H1 (cell line): Measurements from ENCODE around the gene SEL1L2. TPM values are rescaled to one million over a fixed set of nuclear protein-coding genes. Genes with fewer than 3 reads are reported as not detected.

ENCODE experiments used
- CTCF ChIA-PET: fragments of 300-600 bp; sonication (Branson Sonifier 250); formaldehyde crosslinking; loops from one replicate; lab custom pipeline; 2021; ENCODE audit not compliant: partially characterized antibody; lab: Charles Lee
- POLR2A ChIA-PET: fragments of 300-600 bp; sonication (Branson Sonifier 250); formaldehyde crosslinking; loops from one replicate; lab custom pipeline; 2021; ENCODE audit warnings: inconsistent platforms; ENCODE audit not compliant: partially characterized antibody; lab: Charles Lee
- DNase-seq, 2 experiments: peaks; one replicate each; pipeline versions ENCODE4 v3.0.0 to v3.0.0-alpha.2; 2010 to 2022; ENCODE audit warnings: low spot score in 2 of 2, low read depth in 1 of 2, mixed read lengths in 1 of 2
- FAIRE-seq: peaks from 2 replicates; lab custom pipeline; 2011; peaks lifted over from hg19 to GRCh38; lab: Jason Lieb, UNC
- H2AFZ ChIP-seq: 2 replicates; pipeline ENCODE4 v1.8.1; 2012; ENCODE audit warnings: low read length, inconsistent platforms
- H2AK5ac ChIP-seq: 2 replicates; pipeline ENCODE4 v1.6.1; 2013; ENCODE audit warnings: low read depth, low read length
- H2BK120ac ChIP-seq: replicated peaks from 2 replicates; pipeline ENCODE3; 2013; ENCODE audit warnings: low read depth, low read length, inconsistent platforms
- H2BK12ac ChIP-seq: 2 replicates; pipeline ENCODE4 v1.6.1; 2013; ENCODE audit warnings: low read depth, low read length
- H2BK15ac ChIP-seq: 2 replicates; pipeline ENCODE4 v1.6.1; 2013; ENCODE audit warnings: low read length
- H2BK20ac ChIP-seq: 2 replicates; pipeline ENCODE4 v1.6.1; 2013; ENCODE audit warnings: low read length
- H2BK5ac ChIP-seq: 2 replicates; pipeline ENCODE4 v1.6.1; 2013; ENCODE audit warnings: low read depth, low read length
- H3K14ac ChIP-seq: 2 replicates; pipeline ENCODE4 v1.6.1; 2013; ENCODE audit warnings: inconsistent platforms; ENCODE audit not compliant: insufficient read length
- H3K18ac ChIP-seq: 2 replicates; pipeline ENCODE4 v1.6.1; 2013; ENCODE audit warnings: low read length; ENCODE audit errors: extremely low read depth
- H3K23ac ChIP-seq: 2 replicates; pipeline ENCODE4 v1.6.1; 2013; ENCODE audit warnings: inconsistent platforms; ENCODE audit not compliant: insufficient read length
- H3K23me2 ChIP-seq: 2 replicates; pipeline ENCODE4 v1.6.1; 2013; ENCODE audit warnings: low read depth, low read length
- H3K27ac ChIP-seq: 2 replicates; pipeline ENCODE4 v1.6.1; 2011; ENCODE audit warnings: low read depth, low read length, inconsistent platforms
- H3K27me3 ChIP-seq, 4 experiments: replicated peaks in 1 of 4; 1 replicate in 1 of 4; 2 replicates in 3 of 4; pipeline versions ENCODE4 v1.6.1 to v1.8.1; 2011 to 2013; ENCODE audit warnings: low read length in 3 of 4, mild to moderate bottlenecking in 3 of 4, inconsistent platforms in 2 of 4, mixed read lengths in 2 of 4, moderate library complexity in 1 of 4; ENCODE audit not compliant: control insufficient read depth in 3 of 4, insufficient read depth in 3 of 4; ENCODE audit errors: extremely low read depth in 1 of 4
- H3K36me3 ChIP-seq, 4 experiments: 2 replicates each; pipeline versions ENCODE4 v1.6.1 to v1.8.1; 2011 to 2013; ENCODE audit warnings: mild to moderate bottlenecking in 4 of 4, low read length in 3 of 4, moderate library complexity in 2 of 4, control low read depth in 1 of 4, inconsistent platforms in 1 of 4; ENCODE audit not compliant: insufficient read depth in 4 of 4, control insufficient read depth in 2 of 4
- H3K4ac ChIP-seq: replicated peaks from 2 replicates; pipeline ENCODE3; 2013; ENCODE audit warnings: low read length, low read depth, mixed read lengths, inconsistent platforms; ENCODE audit not compliant: insufficient read length
- H3K4me1 ChIP-seq, 4 experiments: replicated peaks in 1 of 4; 1 replicate in 1 of 4; 2 replicates in 3 of 4; pipeline versions ENCODE4 v1.6.1 to v1.8.1; 2011 to 2013; ENCODE audit warnings: low read length in 3 of 4, inconsistent platforms in 2 of 4, mixed read lengths in 1 of 4; ENCODE audit not compliant: insufficient read depth in 4 of 4, control insufficient read depth in 3 of 4
- H3K4me2 ChIP-seq, 2 experiments: 2 replicates each; pipeline versions ENCODE4 v1.6.1 to v1.8.1; 2011 to 2013; ENCODE audit warnings: low read depth in 2 of 2, low read length in 2 of 2, control low read depth in 1 of 2, inconsistent platforms in 1 of 2, mild to moderate bottlenecking in 1 of 2; ENCODE audit not compliant: insufficient read depth in 1 of 2
- H3K4me3 ChIP-seq, 4 experiments: fragments of 200-600, 300-600 bp in 1 of 4; sonication (generic), shearing (Covaris generic), sonication (Bioruptor Twin) in 1 of 4; 2 replicates each; pipeline versions ENCODE4 v1.5.1 to v1.8.1; 2011 to 2016; ENCODE audit warnings: low read length in 4 of 4, low read depth in 3 of 4, control low read depth in 2 of 4, inconsistent platforms in 2 of 4, mild to moderate bottlenecking in 2 of 4, mixed read lengths in 1 of 4, moderate library complexity in 1 of 4; ENCODE audit not compliant: insufficient read depth in 2 of 4; ENCODE audit errors: extremely low read depth in 1 of 4
- H3K56ac ChIP-seq: replicated peaks from 2 replicates; pipeline ENCODE3; 2013; ENCODE audit warnings: low read depth, mild to moderate bottlenecking, mixed read lengths, low read length, inconsistent platforms; ENCODE audit not compliant: insufficient read length
- H3K79me1 ChIP-seq: 2 replicates; pipeline ENCODE4 v1.6.1; 2013; ENCODE audit warnings: low read depth, low read length, control low read depth
- H3K79me2 ChIP-seq, 2 experiments: 2 replicates each; pipeline versions ENCODE4 v1.6.1 to v1.8.1; 2012 to 2013; ENCODE audit warnings: low read length in 2 of 2, mild to moderate bottlenecking in 2 of 2, inconsistent platforms in 1 of 2; ENCODE audit not compliant: insufficient read depth in 2 of 2, control insufficient read depth in 1 of 2
- H3K9ac ChIP-seq, 4 experiments: replicated peaks in 1 of 4; 1 replicate in 1 of 4; 2 replicates in 3 of 4; pipeline versions ENCODE4 v1.6.1 to v1.8.1; 2011 to 2013; ENCODE audit warnings: low read depth in 3 of 4, low read length in 3 of 4, control low read depth in 2 of 4, mild to moderate bottlenecking in 2 of 4, moderate library complexity in 2 of 4, inconsistent platforms in 1 of 4; ENCODE audit errors: extremely low read depth in 1 of 4
- H3K9me3 ChIP-seq, 2 experiments: 2 replicates each; pipeline versions ENCODE4 v1.6.1 to v1.8.1; 2012 to 2013; ENCODE audit warnings: mild to moderate bottlenecking in 2 of 2, moderate library complexity in 2 of 2, control low read depth in 1 of 2, inconsistent platforms in 1 of 2, low read depth in 1 of 2, low read length in 1 of 2, mixed read lengths in 1 of 2; ENCODE audit not compliant: insufficient read depth in 2 of 2
- H4K20me1 ChIP-seq, 2 experiments: replicated peaks in 1 of 2; 2 replicates each; pipeline versions ENCODE3 to v1.8.1; 2011 to 2013; ENCODE audit warnings: inconsistent platforms in 2 of 2, low read length in 2 of 2, mild to moderate bottlenecking in 1 of 2; ENCODE audit not compliant: insufficient read depth in 2 of 2, control insufficient read depth in 1 of 2
- H4K5ac ChIP-seq: 2 replicates; pipeline ENCODE4 v1.6.1; 2013; ENCODE audit warnings: low read length, low read depth, mixed read lengths, inconsistent platforms; ENCODE audit not compliant: insufficient read length
- H4K8ac ChIP-seq: 2 replicates; pipeline ENCODE4 v1.8.0; 2013; ENCODE audit warnings: mild to moderate bottlenecking, moderate library complexity, low read length, inconsistent platforms; ENCODE audit not compliant: insufficient read depth; ENCODE audit errors: extremely low read depth
- H4K91ac ChIP-seq: replicated peaks from 2 replicates; pipeline ENCODE3; 2013; ENCODE audit warnings: low read length, mixed read lengths, inconsistent platforms; ENCODE audit not compliant: insufficient read length
- ASH2L ChIP-seq: fragments of 200-600, 300-600 bp; sonication (generic); IDR thresholded peaks from one replicate; pipeline ENCODE4 v1.7.1; 2017; ENCODE audit warnings: low read length
- JUN ChIP-seq: IDR thresholded peaks from 2 replicates; pipeline ENCODE4 v1.6.1; 2011; ENCODE audit warnings: low read depth, mild to moderate bottlenecking, improper control_type of control experiment, low read length
- JUND ChIP-seq: IDR thresholded peaks from 2 replicates; pipeline ENCODE4 v1.6.1; 2011; ENCODE audit warnings: mild to moderate bottlenecking, improper control_type of control experiment, low read length
- MAFK ChIP-seq: IDR thresholded peaks from 2 replicates; pipeline ENCODE4 v1.6.1; 2012; ENCODE audit warnings: low read depth, mild to moderate bottlenecking, improper control_type of control experiment, low read length
- NANOG ChIP-seq: IDR thresholded peaks from 2 replicates; pipeline ENCODE4 v1.6.1; 2011; ENCODE audit warnings: low read length, low read depth, mild to moderate bottlenecking, inconsistent platforms; ENCODE audit not compliant: insufficient read depth, poor library complexity, severe bottlenecking
- NRF1 ChIP-seq: IDR thresholded peaks from 2 replicates; pipeline ENCODE4 v1.6.1; 2011; ENCODE audit warnings: mild to moderate bottlenecking, low read depth, low read length, improper control_type of control experiment
- RBBP5 ChIP-seq: IDR thresholded peaks from 2 replicates; pipeline ENCODE4 v1.7.1; 2012; ENCODE audit warnings: low read depth, mild to moderate bottlenecking, inconsistent platforms, low read length, moderate library complexity, borderline replicate concordance
- WGBS, 2 experiments: shearing (Covaris generic) in 1 of 2; methylation state at CpG; one replicate each; pipeline versions ENCODE4 v1.1.6 to v1.1.7; 2013 to 2015; ENCODE audit warnings: low lambda C conversion rate in 2 of 2, mixed read lengths in 2 of 2, inconsistent platforms in 1 of 2, low coverage in 1 of 2, missing lambda C conversion rate in 1 of 2; ENCODE audit not compliant: insufficient replicate concordance in 2 of 2, insufficient coverage in 1 of 2, insufficient read length in 1 of 2; ENCODE audit errors: extremely low coverage in 1 of 2, missing lambda C conversion rate in 1 of 2; 5-methylcytosine and 5-hydroxymethylcytosine counted together
- polyA plus RNA-seq, 7 experiments: library from polyadenylated mRNA; depleted of rRNA in 3 of 7; stranded (reverse) in 5 of 7; unstranded in 2 of 7; fragments of >200 nt in 5 of 7; fragments of 200-250 nt in 2 of 7; gene quantifications; 1 replicate in 5 of 7; 2 replicates in 1 of 7; 4 replicates in 1 of 7; pipeline versions ENCODE4 v1.2.1 to v1.2.3, GENCODE V29; 2011 to 2013; ENCODE audit warnings: missing spikeins in 2 of 7, mixed read lengths in 2 of 7
- total RNA-seq: library from RNA; stranded (reverse); fragmentation: NEBNext Ultra II Directional; extraction: Animal tissue kit (Norgen Biotek cat#: 25700); gene quantifications from 2 replicates; pipeline ENCODE4 v1.2.1, GENCODE V29; 2021

The SEL1L2 gene
- total and polyA plus RNA-seq, 2 of the 8 experiments (the other 6 are each of a cell fraction or from before 2014, with no cell fraction given), result not detected

GRCh38 chr20:13799974-13800373 is 190.4 kb downstream of the SEL1L2 start:
- Histone ChIP-seq H4K5ac (no peak overlapping the region), H3K4me1 (no peaks in the 10 kb centered on the region), H3K27ac (no peak overlapping the region), H3K4ac (no peak overlapping the region), H3K23me2 (peaks cover 2% of the 10 kb centered on the region; the same call in 1 of the 2 replicates), H2BK120ac (no peak overlapping the region), H3K79me1 (0 out of 2 replicates have a peak, but pooled peaks cover 2% of the 10 kb centered on the region), H3K14ac (no peak overlapping the region), H3K36me3 (peaks cover 21 to 73% (median 47%) of the 10 kb centered on the region in 4 experiments), H3K27me3 (no peaks in the 10 kb centered on the region), H4K20me1 (peaks cover 0 to 5% of the 10 kb centered on the region in 2 experiments), H3K9ac (no peak overlapping the region), H4K91ac (no peak overlapping the region), H3K4me3 (no peak overlapping the region), H3K18ac (no peak overlapping the region), H3K9me3 (no peaks in the 10 kb centered on the region), H2AFZ (no peak overlapping the region), H3K56ac (no peak overlapping the region), H2AK5ac (no peak overlapping the region), H3K4me2 (no peak overlapping the region), H2BK5ac (no peak overlapping the region), H3K23ac (no peak overlapping the region), H2BK20ac (no peak overlapping the region), H3K79me2 (no peaks in the 10 kb centered on the region), H4K8ac (no peak overlapping the region), H2BK12ac (no peak overlapping the region), H2BK15ac (no peak overlapping the region)
- POLR2A ChIA-PET, result interaction anchor here (1.3 to 2.4 kb wide), 3 partner anchors 8 to 14 kb away, joined by 5 to 12 read pairs (median 5); partner anchors contain the start of genes ESF1 and NDUFAF5
- FAIRE-seq, result no peak
- 93 to 100% methylated on average over 1 to 2 of the region's 2 CpGs for WGBS, 2 experiments
- CTCF ChIA-PET, result interaction anchor here (0.6 to 1.0 kb wide), 2 partner anchors 12 to 21 kb away, joined by 4 to 6 read pairs; no protein-coding TSS in a partner anchor
- no peak for TF ChIP-seq ASH2L
- no peak for TF ChIP-seq MAFK
- TF ChIP-seq JUN, result no peak
- no peak for TF ChIP-seq NANOG
- no peak for TF ChIP-seq JUND
- TF ChIP-seq NRF1, result no peak
- TF ChIP-seq RBBP5, result no peak
- DNase-seq, result no peak
